Mesendoderm (in vitro differentiated cells): ENCODE measurements around the gene MPP7. TPM values are rescaled to one million over a fixed set of nuclear protein-coding genes. Genes with fewer than 3 reads are reported as not detected.

ENCODE experiments used
- small RNA-seq: library from polyadenylated mRNA; stranded (forward); fragments of <200 nt; extraction: miRNeasy Mini kit (QIAGEN cat#:217004); gene quantifications from one replicate; pipeline ENCODE3, GENCODE V24; 2013; ENCODE audit not compliant: insufficient read depth

MPP7 gene

Small RNA genes within 50 kb of the gene (small RNA-seq; reads per million reads assigned to genes)
- gene MIR8086: not detected
